Measurements from ENCODE around the gene SHROOM3. TPM values are rescaled to one million over a fixed set of nuclear protein-coding genes. Genes with fewer than 3 reads are reported as not detected.

The SHROOM3 gene
- total and polyA plus RNA-seq, 2 of the 13 experiments (the other 11 are each of a cell fraction or from before 2014, with no cell fraction given) = 0.01 TPM; not detected in 1

- no peak overlapping the region for H2AFZ ChIP-seq (ENCODE audit: low read length)
- ChIA-PET POLR2A (no interaction called here), CTCF (ENCODE audit: low intra/inter-chr PET ratio, low total read pairs) (interaction anchor here (1.3 to 1.7 kb wide), 2 partner anchors 235 to 238 kb away, joined by 4 to 8 read pairs; no protein-coding TSS in a partner anchor)
- H3K9me3 ChIP-seq (ENCODE audit: low read length) = no peaks in the 10 kb centered on the region
- DNase-seq (ENCODE audit: low spot score) = no peak
- TF ChIP-seq MTA1 (CRISPR knock-in tag; IDR thresholded peaks at IDR 0.05; ENCODE audit: borderline replicate concordance) = no peak
- TF ChIP-seq UBTF (CRISPR knock-in tag; IDR thresholded peaks at IDR 0.05) = no peak
- no peak for TF ChIP-seq NR2F6 (IDR thresholded peaks at IDR 0.05)
- no peak for TF ChIP-seq NR2F6 (CRISPR knock-in tag; IDR thresholded peaks at IDR 0.05)
- TF ChIP-seq ZNF512 (CRISPR knock-in tag; IDR thresholded peaks at IDR 0.05) = no peak
- no peak for TF ChIP-seq AGO1 (IDR thresholded peaks at IDR 0.05; ENCODE audit: low read depth, low read length, poor library complexity, severe bottlenecking)
- no peak for TF ChIP-seq CENPX (CRISPR knock-in tag; IDR thresholded peaks at IDR 0.05)
- no peak for TF ChIP-seq ZNF556 (CRISPR knock-in tag; IDR thresholded peaks at IDR 0.05; ENCODE audit: borderline replicate concordance)
- no peak for TF ChIP-seq ZBTB3 (CRISPR knock-in tag; IDR thresholded peaks at IDR 0.05; ENCODE audit: borderline replicate concordance, low read depth)
- TF ChIP-seq DMAP1 (CRISPR knock-in tag; IDR thresholded peaks at IDR 0.05) = no peak
- TF ChIP-seq HNF4G (IDR thresholded peaks at IDR 0.05; ENCODE audit: borderline replicate concordance, low read depth, low read length) = no peak
- TF ChIP-seq HNF4G (CRISPR knock-in tag; IDR thresholded peaks at IDR 0.05; ENCODE audit: borderline replicate concordance, low read depth) = no peak
- TF ChIP-seq ZKSCAN1 (IDR thresholded peaks at IDR 0.05; ENCODE audit: low read length) = no peak
- TF ChIP-seq ZMYM2 (CRISPR knock-in tag; IDR thresholded peaks at IDR 0.05) = no peak
- no peak for TF ChIP-seq ZNF335 (CRISPR knock-in tag; IDR thresholded peaks at IDR 0.05)
- no peak for TF ChIP-seq TP53 (CRISPR knock-in tag; conservative IDR thresholded peaks at IDR 0.05)
- H3K27ac ChIP-seq (ENCODE audit: extremely low read length, insufficient read depth, low read length) = no peak overlapping the region
- no peak overlapping the region for H3K4me3 ChIP-seq (replicated peaks in 1 of 3; ENCODE audit: insufficient read depth in 1 of 3, low read depth in 2 of 3, low read length in 3 of 3)
- H4K20me1 ChIP-seq (ENCODE audit: insufficient read depth, low read length) = no peaks in the 10 kb centered on the region
- 27% methylated on average over 4 of the region's 4 CpGs for WGBS (ENCODE audit: low lambda C conversion rate)
- no TSS peak for BruUV-seq (replicated peaks)
- intact Hi-C loops (cut with micrococcal nuclease; ENCODE audit: unreplicated experiment) = no loop called here
- no peaks in the 10 kb centered on the region; a peak in 3 of 5 replicates for H3K27me3 ChIP-seq (ENCODE audit: control insufficient read depth in 1 of 2, insufficient read depth in 2 of 2, low read length in 2 of 2)
- no peak overlapping the region for H3K4me2 ChIP-seq (ENCODE audit: low read depth, low read length)
- ATAC-seq = no peak
- in situ Hi-C loops (cut with HindIII; ENCODE audit: extremely low pct_ligation_motif_present, low pct_unique_long_range_greater_than_20kb) = no loop called here
- H3K4me1 ChIP-seq (ENCODE audit: insufficient read depth, low read length) = no peaks in the 10 kb centered on the region
- no peaks in the 10 kb centered on the region for H3K79me2 ChIP-seq (ENCODE audit: insufficient read depth, low read length)
- FAIRE-seq = no peak
- H3K9ac ChIP-seq (ENCODE audit: insufficient read depth, low read depth, low read length) = no peak overlapping the region
- no peaks in the 10 kb centered on the region for H3K36me3 ChIP-seq (replicated peaks in 1 of 2; ENCODE audit: control insufficient read depth in 1 of 2, insufficient read depth in 2 of 2, low read length in 2 of 2)
These were observed 314.3 kb downstream of the SHROOM3 start for GRCh38 chr4:76749355-76749754.

Measured in HepG2 (cell line).